H9 (cell line): ENCODE data around the gene DOCK2. TPM values are rescaled to one million over a fixed set of nuclear protein-coding genes. Genes with fewer than 3 reads are reported as not detected.

Source experiments
- DNase-seq: peaks from one replicate; pipeline ENCODE4 v3.0.0-alpha.2; 2017
- H2AFZ ChIP-seq: one replicate; pipeline ENCODE4 v1.6.1; 2013; ENCODE audit warnings: mild to moderate bottlenecking, low read length, control low read depth, moderate library complexity
- H2AK5ac ChIP-seq: 2 replicates; pipeline ENCODE4 v1.6.1; 2013; ENCODE audit warnings: low read length, control low read depth, mixed read lengths; ENCODE audit not compliant: insufficient read length
- H2BK120ac ChIP-seq: one replicate; pipeline ENCODE4 v1.6.1; 2013; ENCODE audit warnings: low read depth, mild to moderate bottlenecking, low read length, control low read depth, inconsistent platforms; ENCODE audit not compliant: poor library complexity, severe bottlenecking
- H2BK12ac ChIP-seq: 2 replicates; pipeline ENCODE4 v1.6.1; 2013; ENCODE audit warnings: low read length, control low read depth, mixed read lengths, low read depth; ENCODE audit not compliant: insufficient read length
- H2BK15ac ChIP-seq: 2 replicates; pipeline ENCODE4 v1.6.1; 2013; ENCODE audit warnings: low read depth, low read length, control low read depth
- H2BK20ac ChIP-seq: one replicate; pipeline ENCODE4 v1.6.1; 2013; ENCODE audit warnings: low read depth, mild to moderate bottlenecking, low read length, control low read depth, inconsistent platforms; ENCODE audit not compliant: poor library complexity, severe bottlenecking
- H2BK5ac ChIP-seq: 2 replicates; pipeline ENCODE4 v1.6.1; 2013; ENCODE audit warnings: low read length, control low read depth, mixed read lengths; ENCODE audit not compliant: insufficient read length
- H3K14ac ChIP-seq: 2 replicates; pipeline ENCODE4 v1.6.1; 2013; ENCODE audit warnings: low read length, control low read depth; ENCODE audit not compliant: insufficient read depth
- H3K18ac ChIP-seq: 2 replicates; pipeline ENCODE4 v1.6.1; 2013; ENCODE audit warnings: low read depth, mild to moderate bottlenecking, mixed read lengths, low read length, control low read depth; ENCODE audit not compliant: insufficient read length
- H3K23ac ChIP-seq: 2 replicates; pipeline ENCODE4 v1.6.1; 2013; ENCODE audit warnings: low read length, control low read depth, mixed read lengths, low read depth; ENCODE audit not compliant: insufficient read length
- H3K23me2 ChIP-seq: 2 replicates; pipeline ENCODE4 v1.6.1; 2013; ENCODE audit warnings: low read depth, mild to moderate bottlenecking, mixed read lengths, low read length, control low read depth; ENCODE audit not compliant: insufficient read length, poor library complexity, severe bottlenecking
- H3K27ac ChIP-seq: 2 replicates; pipeline ENCODE4 v1.5.1; 2013; ENCODE audit warnings: low read length, control low read depth, mixed read lengths, low read depth; ENCODE audit not compliant: insufficient read length
- H3K27me3 ChIP-seq: 2 replicates; pipeline ENCODE4 v1.6.1; 2013; ENCODE audit warnings: low read length, control low read depth, inconsistent platforms; ENCODE audit not compliant: insufficient read depth
- H3K4ac ChIP-seq: 2 replicates; pipeline ENCODE4 v1.6.1; 2013; ENCODE audit warnings: low read depth, mild to moderate bottlenecking, control low read depth, inconsistent platforms, low read length, moderate library complexity
- H3K4me1 ChIP-seq: 2 replicates; pipeline ENCODE4 v1.6.1; 2013; ENCODE audit warnings: low read length, control low read depth, inconsistent platforms; ENCODE audit not compliant: insufficient read depth
- H3K4me2 ChIP-seq: 2 replicates; pipeline ENCODE4 v1.6.1; 2013; ENCODE audit warnings: low read length, control low read depth, mixed read lengths; ENCODE audit not compliant: insufficient read length, insufficient read depth
- H3K56ac ChIP-seq: 2 replicates; pipeline ENCODE4 v1.6.1; 2013; ENCODE audit warnings: low read depth, mild to moderate bottlenecking, mixed read lengths, low read length, control low read depth; ENCODE audit not compliant: insufficient read length
- H3K79me1 ChIP-seq: 2 replicates; pipeline ENCODE4 v1.6.1; 2013; ENCODE audit warnings: low read depth, mild to moderate bottlenecking, moderate library complexity, low read length, control low read depth, inconsistent platforms; ENCODE audit not compliant: insufficient read depth, poor library complexity, severe bottlenecking
- H3K79me2 ChIP-seq: 2 replicates; pipeline ENCODE4 v1.6.1; 2013; ENCODE audit warnings: low read length, control low read depth, inconsistent platforms; ENCODE audit not compliant: insufficient read depth
- H3K9ac ChIP-seq: 2 replicates; pipeline ENCODE4 v1.6.1; 2013; ENCODE audit warnings: low read length, control low read depth, mixed read lengths; ENCODE audit not compliant: insufficient read length; ENCODE audit errors: extremely low read depth
- H3K9me3 ChIP-seq: one replicate; pipeline ENCODE4 v1.6.1; 2013; ENCODE audit warnings: low read depth, low read length, inconsistent platforms; ENCODE audit not compliant: control insufficient read depth
- H3T11ph ChIP-seq: one replicate; pipeline ENCODE4 v1.6.1; 2013; ENCODE audit warnings: mild to moderate bottlenecking, low read length, control low read depth, inconsistent platforms
- H4K20me1 ChIP-seq: one replicate; pipeline ENCODE4 v1.6.1; 2013; ENCODE audit not compliant: control insufficient read depth, insufficient read length, insufficient read depth
- H4K5ac ChIP-seq: 2 replicates; pipeline ENCODE4 v1.6.1; 2013; ENCODE audit warnings: low read depth, mild to moderate bottlenecking, mixed read lengths, low read length, control low read depth; ENCODE audit not compliant: insufficient read length
- H4K8ac ChIP-seq: replicated peaks from 2 replicates; pipeline ENCODE4 v1.6.1; 2013; ENCODE audit warnings: low read length, control low read depth, mixed read lengths, low read depth; ENCODE audit not compliant: insufficient read length
- H4K91ac ChIP-seq: 2 replicates; pipeline ENCODE4 v1.6.1; 2013; ENCODE audit warnings: low read depth, mild to moderate bottlenecking, moderate library complexity, mixed read lengths, low read length, control low read depth; ENCODE audit not compliant: insufficient read length
- H3K27ac Mint-ChIP-seq, 3 experiments: 2 replicates in 2 of 3; 3 replicates in 1 of 3; pipeline ENCODE4 v1.8.0; 2020 to 2021; ENCODE audit warnings: mixed read lengths in 3 of 3, mild to moderate bottlenecking in 1 of 3, moderate library complexity in 1 of 3
- H3K27me3 Mint-ChIP-seq: 2 replicates; pipeline ENCODE4 v1.8.0; 2021; ENCODE audit warnings: low read depth, mild to moderate bottlenecking, moderate library complexity, mixed read lengths
- H3K36me3 Mint-ChIP-seq, 3 experiments: 2 replicates in 2 of 3; 3 replicates in 1 of 3; pipeline ENCODE4 v1.8.0; 2020 to 2021; ENCODE audit warnings: low read depth in 3 of 3, mixed read lengths in 3 of 3; ENCODE audit not compliant: insufficient read depth in 1 of 3
- H3K4me1 Mint-ChIP-seq, 2 experiments: 2 replicates each; pipeline ENCODE4 v1.8.0; 2020; ENCODE audit warnings: mixed read lengths in 2 of 2
- H3K4me3 Mint-ChIP-seq, 2 experiments: 2 replicates in 1 of 2; 3 replicates in 1 of 2; pipeline ENCODE4 v1.8.0; 2020 to 2021; ENCODE audit warnings: mild to moderate bottlenecking in 2 of 2, mixed read lengths in 2 of 2, moderate library complexity in 1 of 2
- H3K9me3 Mint-ChIP-seq, 2 experiments: 2 replicates in 1 of 2; 3 replicates in 1 of 2; pipeline ENCODE4 v1.8.0; 2020; ENCODE audit warnings: mild to moderate bottlenecking in 2 of 2, mixed read lengths in 2 of 2, moderate library complexity in 1 of 2
- WGBS: extraction: QIAGEN DNeasy Blood & Tissue Kit; methylation state at CpG from one replicate; pipeline ENCODE4 v1.1.7; 2013; ENCODE audit warnings: missing lambda C conversion rate, low lambda C conversion rate, mixed read lengths; ENCODE audit not compliant: insufficient read length; ENCODE audit errors: extremely low coverage; 5-methylcytosine and 5-hydroxymethylcytosine counted together
- total RNA-seq: library from RNA; stranded (reverse); gene quantifications from 2 replicates; pipeline ENCODE4 v1.2.1, GENCODE V29; 2021
- TF ChIP-seq, protein P1 (sequence below): fragments of 200-600 bp; sonication (generic); conservative IDR thresholded peaks from 3 replicates; pipeline ENCODE4 v1.8.0; 2021; ENCODE audit warnings: antibody characterized with exemption, mild to moderate bottlenecking

The DOCK2 gene
- total RNA-seq, 1 experiment from 2014 or later: 7.8 TPM

DNA sequence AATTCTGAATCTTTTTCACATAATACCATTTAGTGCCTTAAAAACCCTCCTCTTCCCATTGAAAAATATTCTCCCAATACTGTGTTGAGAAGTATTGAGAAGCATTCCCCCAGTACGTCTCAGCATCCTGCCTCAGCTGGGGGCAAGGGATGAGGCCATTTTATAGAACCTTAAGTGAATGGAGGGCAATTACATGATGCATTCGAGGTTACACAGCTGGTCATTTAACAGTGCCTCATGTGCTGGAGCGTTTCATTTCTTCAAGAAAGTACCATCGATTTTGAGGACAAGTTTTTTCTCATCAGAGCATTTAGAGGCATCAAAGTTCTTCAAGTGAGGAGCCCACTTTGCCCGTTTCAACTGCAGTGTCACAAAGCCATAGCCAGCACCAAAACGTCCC is 135.6 kb downstream of the DOCK2 start:
- Histone ChIP-seq H3K27me3 (no peaks in the 10 kb centered on the region), H4K5ac (no peak overlapping the region), H2BK20ac (no peak overlapping the region), H3K9me3 (no peaks in the 10 kb centered on the region), H3K18ac (no peak overlapping the region), H4K20me1 (no peaks in the 10 kb centered on the region), H2BK15ac (no peak overlapping the region), H3K23ac (no peak overlapping the region), H4K91ac (no peak overlapping the region), H3T11ph (no peak overlapping the region), H3K9ac (no peak overlapping the region), H3K14ac (no peak overlapping the region), H3K4ac (no peak overlapping the region), H3K23me2 (no peaks in the 10 kb centered on the region), H3K56ac (no peak overlapping the region), H3K4me1 (peaks cover 8% of the 10 kb centered on the region; the same call in 1 of the 2 replicates), H2AK5ac (no peak overlapping the region), H2AFZ (no peak overlapping the region), H3K4me2 (no peak overlapping the region), H4K8ac (no peak overlapping the region), H3K27ac (no peak overlapping the region), H2BK12ac (no peak overlapping the region), H3K79me2 (no peaks in the 10 kb centered on the region), H2BK5ac (no peak overlapping the region), H3K79me1 (no peaks in the 10 kb centered on the region), H2BK120ac (no peak overlapping the region)
- H3K4me1 Mint-ChIP-seq: peaks cover 22% of the 10 kb centered on the region in 2 experiments
- H3K27ac Mint-ChIP-seq: no peak overlapping the region
- TF ChIP-seq, protein P1, sequence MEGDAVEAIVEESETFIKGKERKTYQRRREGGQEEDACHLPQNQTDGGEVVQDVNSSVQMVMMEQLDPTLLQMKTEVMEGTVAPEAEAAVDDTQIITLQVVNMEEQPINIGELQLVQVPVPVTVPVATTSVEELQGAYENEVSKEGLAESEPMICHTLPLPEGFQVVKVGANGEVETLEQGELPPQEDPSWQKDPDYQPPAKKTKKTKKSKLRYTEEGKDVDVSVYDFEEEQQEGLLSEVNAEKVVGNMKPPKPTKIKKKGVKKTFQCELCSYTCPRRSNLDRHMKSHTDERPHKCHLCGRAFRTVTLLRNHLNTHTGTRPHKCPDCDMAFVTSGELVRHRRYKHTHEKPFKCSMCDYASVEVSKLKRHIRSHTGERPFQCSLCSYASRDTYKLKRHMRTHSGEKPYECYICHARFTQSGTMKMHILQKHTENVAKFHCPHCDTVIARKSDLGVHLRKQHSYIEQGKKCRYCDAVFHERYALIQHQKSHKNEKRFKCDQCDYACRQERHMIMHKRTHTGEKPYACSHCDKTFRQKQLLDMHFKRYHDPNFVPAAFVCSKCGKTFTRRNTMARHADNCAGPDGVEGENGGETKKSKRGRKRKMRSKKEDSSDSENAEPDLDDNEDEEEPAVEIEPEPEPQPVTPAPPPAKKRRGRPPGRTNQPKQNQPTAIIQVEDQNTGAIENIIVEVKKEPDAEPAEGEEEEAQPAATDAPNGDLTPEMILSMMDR: no peak
- no peak for DNase-seq
- H3K36me3 Mint-ChIP-seq: no peaks in the 10 kb centered on the region
- H3K9me3 Mint-ChIP-seq: no peaks in the 10 kb centered on the region
- H3K4me3 Mint-ChIP-seq: no peak overlapping the region
- no CpG with 5 or more reads among the region's 6 CpGs for WGBS
- no peaks in the 10 kb centered on the region for H3K27me3 Mint-ChIP-seq
